Gastrocnemius medialis (tissue), 4 donors: Measurements from ENCODE around the gene HAT1.

ENCODE experiments used
- CTCF ChIP-seq, 5 experiments: fragments of 450-650 bp in 3 of 5; fragments of 200-600 bp in 2 of 5; sonication (generic) in 2 of 5; IDR thresholded peaks in 4 of 5; conservative IDR thresholded peaks in 1 of 5; 1 replicate in 4 of 5; 2 replicates in 1 of 5; pipeline ENCODE4 v1.5.1; 2016 to 2019; ENCODE audit warnings: antibody characterized with exemption in 5 of 5, mild to moderate bottlenecking in 3 of 5, moderate library complexity in 3 of 5
- POLR2A ChIP-seq, 2 donors: fragments of 450-650 bp; IDR thresholded peaks; one replicate each; pipeline ENCODE4 v1.6.1; 2017; ENCODE audit warnings: antibody characterized with exemption in 2 of 2, mild to moderate bottlenecking in 2 of 2, moderate library complexity in 2 of 2

GRCh38 chr2:172021955-172022354, 99.7 kb downstream of the HAT1 start:
- TF ChIP-seq POLR2A (IDR thresholded peaks at IDR 0.05), result no peak
- no peak for TF ChIP-seq CTCF (IDR thresholded peaks at IDR 0.05 in 4 of 5, conservative IDR thresholded peaks at IDR 0.05 in 1 of 5)
